Measurements from ENCODE around the gene INO80B.

GRCh38 chr2:74417197-74417596 lies 37.7 kb upstream of the INO80B start:
- TF ChIP-seq ZNF274 (IDR thresholded peaks at IDR 0.05; ENCODE audit: low read depth, low read length): no peak
- TF ChIP-seq YY1 (IDR thresholded peaks at IDR 0.05; ENCODE audit: insufficient read depth, insufficient read length): no peak

All from NT2/D1 (cell line).